Parathyroid adenoma (tissue), 2 donors: Measurements from ENCODE around the gene IRF7.

Experiments used
- H2AFZ ChIP-seq: fragments of 300-600 bp; sonication (generic); one replicate; pipeline ENCODE4 v1.7.0; 2017; ENCODE audit warnings: antibody characterized with exemption, mild to moderate bottlenecking
- H3K27ac ChIP-seq: fragments of 300-600 bp; sonication (generic); one replicate; pipeline ENCODE4 v1.7.0; 2017
- H3K27me3 ChIP-seq: fragments of 300-600 bp; sonication (generic); one replicate; pipeline ENCODE4 v1.7.0; 2017; ENCODE audit warnings: low read length; ENCODE audit not compliant: control insufficient read depth, insufficient read depth
- H3K36me3 ChIP-seq: fragments of 300-600 bp; sonication (generic); one replicate; pipeline ENCODE4 v1.7.0; 2017; ENCODE audit warnings: low read length; ENCODE audit not compliant: control insufficient read depth, insufficient read depth
- H3K4me1 ChIP-seq: fragments of 300-600 bp; sonication (generic); one replicate; pipeline ENCODE4 v1.7.0; 2017; ENCODE audit warnings: control low read depth
- H3K4me2 ChIP-seq: fragments of 300-600 bp; sonication (generic); one replicate; pipeline ENCODE4 v1.7.0; 2017; ENCODE audit warnings: low read length
- H3K4me3 ChIP-seq: fragments of 300-600 bp; sonication (generic); one replicate; pipeline ENCODE4 v1.7.0; 2017; ENCODE audit warnings: low read depth, low read length
- H3K79me2 ChIP-seq: fragments of 300-600 bp; sonication (generic); one replicate; pipeline ENCODE4 v1.7.0; 2017; ENCODE audit warnings: control low read depth
- H3K9ac ChIP-seq: fragments of 300-600 bp; sonication (generic); one replicate; pipeline ENCODE4 v1.7.0; 2017; ENCODE audit warnings: mild to moderate bottlenecking
- H3K9me3 ChIP-seq: fragments of 300-600 bp; sonication (generic); one replicate; pipeline ENCODE4 v1.7.0; 2017; ENCODE audit warnings: low read length; ENCODE audit not compliant: control insufficient read depth
- CTCF ChIP-seq: fragments of 300-600 bp; sonication (generic); IDR thresholded peaks from one replicate; pipeline ENCODE4 v1.7.0; 2017; ENCODE audit warnings: antibody characterized with exemption, mild to moderate bottlenecking
- donor health status: primary hyperparathyroidism.

The IRF7 gene

GRCh38 chr11:612201-612960, 3.4 kb downstream of the IRF7 start:
- no peaks in the 10 kb centered on the region for H3K9me3 ChIP-seq
- H3K36me3 ChIP-seq, result no peaks in the 10 kb centered on the region
- H3K27me3 ChIP-seq, result no peaks in the 10 kb centered on the region
- no peak overlapping the region for H2AFZ ChIP-seq
- H3K4me1 ChIP-seq, result no peaks in the 10 kb centered on the region
- no peaks in the 10 kb centered on the region for H3K79me2 ChIP-seq
- H3K4me3 ChIP-seq, result no peak overlapping the region
- no peak overlapping the region for H3K9ac ChIP-seq
- no peak overlapping the region for H3K27ac ChIP-seq
- TF ChIP-seq CTCF, result no peak
- no peak overlapping the region for H3K4me2 ChIP-seq

- no peak overlapping the region for H2AFZ ChIP-seq
- H3K4me3 ChIP-seq, result no peak overlapping the region
- H3K79me2 ChIP-seq, result no peaks in the 10 kb centered on the region
- H3K27me3 ChIP-seq, result no peaks in the 10 kb centered on the region
- H3K36me3 ChIP-seq, result no peaks in the 10 kb centered on the region
- H3K27ac ChIP-seq, result no peak overlapping the region
- no peaks in the 10 kb centered on the region for H3K9me3 ChIP-seq
- TF ChIP-seq CTCF, result no peak
- no peaks in the 10 kb centered on the region for H3K4me1 ChIP-seq
- H3K4me2 ChIP-seq, result no peak overlapping the region
- H3K9ac ChIP-seq, result no peak overlapping the region
These were observed 4.5 kb downstream of the IRF7 start for GRCh38 chr11:611001-611996.

GRCh38 chr11:610146-610801, 5.5 kb downstream of the IRF7 start:
- Histone ChIP-seq H3K27me3 (no peaks in the 10 kb centered on the region), H3K4me1 (no peaks in the 10 kb centered on the region), H3K9ac (no peak overlapping the region), H3K27ac (no peak overlapping the region), H3K4me2 (no peak overlapping the region), H3K79me2 (no peaks in the 10 kb centered on the region), H3K9me3 (no peaks in the 10 kb centered on the region), H3K4me3 (no peak overlapping the region), H3K36me3 (no peaks in the 10 kb centered on the region), H2AFZ (no peak overlapping the region)
- TF ChIP-seq CTCF, result no peak

- no peak for TF ChIP-seq CTCF
- no peak overlapping the region for H2AFZ ChIP-seq
- H3K27ac ChIP-seq, result no peak overlapping the region
- no peaks in the 10 kb centered on the region for H3K4me1 ChIP-seq
- H3K4me3 ChIP-seq, result no peak overlapping the region
- H3K4me2 ChIP-seq, result no peak overlapping the region
- H3K79me2 ChIP-seq, result no peaks in the 10 kb centered on the region
- no peak overlapping the region for H3K9ac ChIP-seq
- H3K27me3 ChIP-seq, result no peaks in the 10 kb centered on the region
- H3K9me3 ChIP-seq, result no peaks in the 10 kb centered on the region
- no peaks in the 10 kb centered on the region for H3K36me3 ChIP-seq
These were observed 6.4 kb downstream of the IRF7 start for GRCh38 chr11:609341-609811.
